ENCODE data around the gene DHRS13.

Gene DHRS13

DNA sequence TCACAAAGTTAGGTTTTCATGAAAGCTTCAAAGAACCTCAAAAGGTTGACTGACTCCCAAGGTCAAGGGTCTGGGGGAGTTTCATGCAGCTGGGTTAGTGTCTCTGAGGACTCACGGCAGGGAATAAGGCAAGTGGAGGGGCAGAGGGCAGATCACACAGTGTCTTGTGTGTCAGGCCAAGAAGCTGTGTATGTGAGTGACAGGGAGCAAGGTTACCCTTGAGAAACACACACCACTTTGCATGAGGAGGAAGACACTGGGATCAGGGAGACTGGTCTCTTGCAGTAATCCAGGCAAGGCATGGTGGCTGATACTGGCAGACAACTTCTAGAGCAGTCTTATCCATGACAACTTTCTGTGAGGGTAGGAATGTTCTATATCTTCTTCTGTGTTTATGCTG lies 11.7 kb downstream of the DHRS13 start:
- peaks cover 10% of the 10 kb centered on the region for H3K4me1 ChIP-seq (ENCODE audit: control insufficient read depth, insufficient read depth, low read length)
- no peaks in the 10 kb centered on the region for H3K9me3 ChIP-seq (ENCODE audit: control insufficient read depth, insufficient read depth, low read length)
- H3K27me3 ChIP-seq (ENCODE audit: control insufficient read depth, insufficient read depth, low read length), result no peaks in the 10 kb centered on the region
- H3K27ac ChIP-seq (ENCODE audit: low read depth, low read length), result no peak overlapping the region
- no peaks in the 10 kb centered on the region; the same call in 1 of the 2 replicates for H3K36me3 ChIP-seq (ENCODE audit: control insufficient read depth, insufficient read depth, low read length)
- no peak overlapping the region for H3K4me3 ChIP-seq (ENCODE audit: low read depth, low read length)
- no peak overlapping the region for H3K9ac ChIP-seq (ENCODE audit: low read depth, low read length)

DNA sequence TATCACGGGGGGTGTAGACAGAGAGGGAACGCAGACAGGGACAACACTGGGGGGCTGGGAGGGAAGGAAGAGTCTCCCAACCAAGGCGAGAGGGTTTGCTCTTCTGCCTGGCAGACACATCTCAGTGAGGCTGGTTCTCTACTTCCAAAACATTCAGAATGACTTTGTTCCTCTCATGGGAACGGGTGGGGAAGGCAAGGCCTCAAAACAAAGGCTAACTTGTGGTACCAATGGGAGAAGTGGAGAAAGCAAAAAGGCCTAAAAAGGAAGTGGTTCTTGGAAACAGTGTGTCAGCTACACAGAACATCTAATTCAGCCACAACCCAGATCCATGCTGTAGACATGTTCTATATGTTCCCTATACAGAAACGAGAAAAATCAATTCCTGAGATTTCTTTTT lies 12.9 kb downstream of the DHRS13 start:
- H3K4me3 ChIP-seq (ENCODE audit: low read depth, low read length), result no peak overlapping the region
- no peak overlapping the region for H3K9ac ChIP-seq (ENCODE audit: low read depth, low read length)
- H3K27ac ChIP-seq (ENCODE audit: low read depth, low read length), result no peak overlapping the region
- H3K9me3 ChIP-seq (ENCODE audit: control insufficient read depth, insufficient read depth, low read length), result no peaks in the 10 kb centered on the region
- peaks cover 4% of the 10 kb centered on the region; the same call in 1 of the 2 replicates for H3K4me1 ChIP-seq (ENCODE audit: control insufficient read depth, insufficient read depth, low read length)
- H3K36me3 ChIP-seq (ENCODE audit: control insufficient read depth, insufficient read depth, low read length), result peaks cover 7% of the 10 kb centered on the region
- no peaks in the 10 kb centered on the region for H3K27me3 ChIP-seq (ENCODE audit: control insufficient read depth, insufficient read depth, low read length)

- H3K36me3 ChIP-seq (ENCODE audit: control insufficient read depth, insufficient read depth, low read length), result peaks cover 18% of the 10 kb centered on the region
- H3K27ac ChIP-seq (ENCODE audit: low read depth, low read length), result no peak overlapping the region
- no peaks in the 10 kb centered on the region for H3K27me3 ChIP-seq (ENCODE audit: control insufficient read depth, insufficient read depth, low read length)
- H3K9me3 ChIP-seq (ENCODE audit: control insufficient read depth, insufficient read depth, low read length), result no peaks in the 10 kb centered on the region
- H3K4me1 ChIP-seq (ENCODE audit: control insufficient read depth, insufficient read depth, low read length), result peaks cover 4% of the 10 kb centered on the region; the same call in 1 of the 2 replicates
- H3K9ac ChIP-seq (ENCODE audit: low read depth, low read length), result no peak overlapping the region
- H3K4me3 ChIP-seq (ENCODE audit: low read depth, low read length), result no peak overlapping the region
Measured at GRCh38 chr17:28888832-28889231, 14.0 kb downstream of the DHRS13 start.

GRCh38 chr17:28887871-28888471 lies 14.9 kb downstream of the DHRS13 start:
- H3K36me3 ChIP-seq (ENCODE audit: control insufficient read depth, insufficient read depth, low read length), result peaks cover 23% of the 10 kb centered on the region
- H3K9me3 ChIP-seq (ENCODE audit: control insufficient read depth, insufficient read depth, low read length), result no peaks in the 10 kb centered on the region
- no peak overlapping the region for H3K9ac ChIP-seq (ENCODE audit: low read depth, low read length)
- H3K4me1 ChIP-seq (ENCODE audit: control insufficient read depth, insufficient read depth, low read length), result peaks cover 4% of the 10 kb centered on the region; the same call in 1 of the 2 replicates
- no peak overlapping the region for H3K27ac ChIP-seq (ENCODE audit: low read depth, low read length)
- H3K27me3 ChIP-seq (ENCODE audit: control insufficient read depth, insufficient read depth, low read length), result no peaks in the 10 kb centered on the region
- H3K4me3 ChIP-seq (ENCODE audit: low read depth, low read length), result no peak overlapping the region

DNA sequence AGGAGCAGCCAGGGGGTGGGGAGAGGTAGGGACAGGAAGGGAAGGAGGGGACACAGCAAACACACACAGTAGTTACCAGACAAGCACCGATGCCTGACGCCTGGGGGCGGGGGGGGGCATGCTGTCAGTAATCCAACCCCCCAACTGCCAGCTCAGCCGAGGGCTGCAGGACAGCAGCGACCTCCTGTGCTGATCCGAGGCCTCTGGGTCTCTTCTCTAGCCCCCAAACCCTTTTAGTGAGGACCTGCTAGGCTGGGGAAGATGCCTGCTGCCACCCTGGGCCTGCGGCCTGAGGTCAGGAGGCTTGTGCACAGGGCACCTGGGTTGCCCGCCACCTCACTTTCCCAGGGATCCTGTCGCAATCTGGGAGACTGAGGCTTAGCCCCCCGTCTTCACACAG lies 16.9 kb downstream of the DHRS13 start:
- no peaks in the 10 kb centered on the region for H3K9me3 ChIP-seq (ENCODE audit: control insufficient read depth, insufficient read depth, low read length)
- H3K4me3 ChIP-seq (ENCODE audit: low read depth, low read length), result no peak overlapping the region
- peaks cover 43% of the 10 kb centered on the region for H3K36me3 ChIP-seq (ENCODE audit: control insufficient read depth, insufficient read depth, low read length)
- H3K27me3 ChIP-seq (ENCODE audit: control insufficient read depth, insufficient read depth, low read length), result no peaks in the 10 kb centered on the region
- H3K27ac ChIP-seq (ENCODE audit: low read depth, low read length), result no peak overlapping the region
- no peak overlapping the region for H3K9ac ChIP-seq (ENCODE audit: low read depth, low read length)
- peaks cover 4% of the 10 kb centered on the region; the same call in 1 of the 2 replicates for H3K4me1 ChIP-seq (ENCODE audit: control insufficient read depth, insufficient read depth, low read length)

GRCh38 chr17:28885363-28885762 lies 17.5 kb downstream of the DHRS13 start:
- Histone ChIP-seq H3K9me3 (ENCODE audit: control insufficient read depth, insufficient read depth, low read length) (no peaks in the 10 kb centered on the region), H3K9ac (ENCODE audit: low read depth, low read length) (no peak overlapping the region), H3K4me3 (ENCODE audit: low read depth, low read length) (no peak overlapping the region), H3K27ac (ENCODE audit: low read depth, low read length) (no peak overlapping the region), H3K36me3 (ENCODE audit: control insufficient read depth, insufficient read depth, low read length) (peaks cover 49% of the 10 kb centered on the region), H3K4me1 (ENCODE audit: control insufficient read depth, insufficient read depth, low read length) (peaks cover 4% of the 10 kb centered on the region; the same call in 1 of the 2 replicates), H3K27me3 (ENCODE audit: control insufficient read depth, insufficient read depth, low read length) (no peaks in the 10 kb centered on the region)

DNA sequence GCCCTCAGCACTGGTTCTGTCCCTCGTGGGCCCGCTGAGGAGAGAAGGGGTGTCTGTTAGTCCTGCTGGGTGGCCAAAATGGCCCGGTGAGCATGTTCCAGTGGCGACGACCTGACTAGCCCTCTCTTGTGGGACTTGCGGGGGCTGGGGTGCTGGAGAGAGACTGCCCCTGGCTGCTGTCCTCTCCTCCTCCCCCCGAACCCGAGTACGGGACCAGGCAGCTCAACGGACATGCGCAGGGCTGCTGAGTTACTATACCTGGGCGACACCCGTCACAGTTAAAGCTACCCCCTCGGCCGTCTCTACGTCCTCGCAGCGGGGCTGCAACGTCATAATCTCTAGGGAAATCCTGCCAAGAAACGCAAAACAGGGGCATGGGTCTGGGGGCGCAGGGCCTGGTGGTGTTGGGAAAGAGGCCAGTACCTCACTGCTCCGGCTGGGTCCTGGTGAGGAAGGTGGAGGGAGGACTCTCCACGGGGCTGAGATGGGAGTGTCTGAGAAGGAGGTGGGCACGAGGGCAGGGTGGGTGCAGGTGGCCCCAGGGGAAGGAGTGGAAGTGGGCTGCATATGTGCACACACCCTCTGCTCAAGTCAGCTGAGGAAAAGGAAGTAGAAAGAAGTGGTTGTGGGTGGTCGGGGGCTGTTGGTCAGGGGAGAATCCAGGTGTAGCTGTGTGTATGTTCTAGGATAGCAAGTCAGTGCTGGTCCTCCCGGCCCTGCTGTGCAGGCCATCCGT lies 18.7 kb downstream of the DHRS13 start:
- Histone ChIP-seq H3K9me3 (ENCODE audit: control insufficient read depth, insufficient read depth, low read length) (no peaks in the 10 kb centered on the region), H3K4me1 (ENCODE audit: control insufficient read depth, insufficient read depth, low read length) (peaks cover 4% of the 10 kb centered on the region; the same call in 1 of the 2 replicates), H3K9ac (ENCODE audit: low read depth, low read length) (no peak overlapping the region), H3K36me3 (ENCODE audit: control insufficient read depth, insufficient read depth, low read length) (peaks cover 61% of the 10 kb centered on the region), H3K27ac (ENCODE audit: low read depth, low read length) (no peak overlapping the region), H3K27me3 (ENCODE audit: control insufficient read depth, insufficient read depth, low read length) (no peaks in the 10 kb centered on the region), H3K4me3 (ENCODE audit: low read depth, low read length) (no peak overlapping the region)

- H3K27me3 ChIP-seq (ENCODE audit: control insufficient read depth, insufficient read depth, low read length), result no peaks in the 10 kb centered on the region
- H3K9me3 ChIP-seq (ENCODE audit: control insufficient read depth, insufficient read depth, low read length), result no peaks in the 10 kb centered on the region
- H3K36me3 ChIP-seq (ENCODE audit: control insufficient read depth, insufficient read depth, low read length), result peaks cover 65% of the 10 kb centered on the region
- no peak overlapping the region for H3K9ac ChIP-seq (ENCODE audit: low read depth, low read length)
- 0 out of 2 replicates have a peak, but pooled peaks cover 2% of the 10 kb centered on the region for H3K4me1 ChIP-seq (ENCODE audit: control insufficient read depth, insufficient read depth, low read length)
- no peak overlapping the region for H3K27ac ChIP-seq (ENCODE audit: low read depth, low read length)
- H3K4me3 ChIP-seq (ENCODE audit: low read depth, low read length), result no peak overlapping the region
Measured at GRCh38 chr17:28882154-28882895, 20.6 kb downstream of the DHRS13 start.

GRCh38 chr17:28881533-28882056 lies 21.3 kb downstream of the DHRS13 start:
- no peak overlapping the region for H3K4me3 ChIP-seq (ENCODE audit: low read depth, low read length)
- H3K4me1 ChIP-seq (ENCODE audit: control insufficient read depth, insufficient read depth, low read length), result 0 out of 2 replicates have a peak, but pooled peaks cover 2% of the 10 kb centered on the region
- H3K27me3 ChIP-seq (ENCODE audit: control insufficient read depth, insufficient read depth, low read length), result no peaks in the 10 kb centered on the region
- H3K27ac ChIP-seq (ENCODE audit: low read depth, low read length), result no peak overlapping the region
- peaks cover 65% of the 10 kb centered on the region for H3K36me3 ChIP-seq (ENCODE audit: control insufficient read depth, insufficient read depth, low read length)
- no peaks in the 10 kb centered on the region for H3K9me3 ChIP-seq (ENCODE audit: control insufficient read depth, insufficient read depth, low read length)
- no peak overlapping the region for H3K9ac ChIP-seq (ENCODE audit: low read depth, low read length)

- H3K36me3 ChIP-seq (ENCODE audit: control insufficient read depth, insufficient read depth, low read length), result peaks cover 63% of the 10 kb centered on the region
Measured at GRCh38 chr17:28880572-28880945, 22.3 kb downstream of the DHRS13 start.

More at GRCh38 chr17:28880572-28880945, 22.3 kb downstream of the DHRS13 start:
- H3K27ac ChIP-seq (ENCODE audit: low read depth, low read length), result no peak overlapping the region
- no peak overlapping the region for H3K4me3 ChIP-seq (ENCODE audit: low read depth, low read length)
- 0 out of 2 replicates have a peak, but pooled peaks cover 2% of the 10 kb centered on the region for H3K4me1 ChIP-seq (ENCODE audit: control insufficient read depth, insufficient read depth, low read length)
- H3K9me3 ChIP-seq (ENCODE audit: control insufficient read depth, insufficient read depth, low read length), result no peaks in the 10 kb centered on the region
- no peak overlapping the region for H3K9ac ChIP-seq (ENCODE audit: low read depth, low read length)
- H3K27me3 ChIP-seq (ENCODE audit: control insufficient read depth, insufficient read depth, low read length), result no peaks in the 10 kb centered on the region
